ENCODE measurements around the gene CTSC. TPM values are rescaled to one million over a fixed set of nuclear protein-coding genes. Genes with fewer than 3 reads are reported as not detected.

The CTSC gene
- total RNA-seq, 1 experiment from 2014 or later, result 38.0 TPM

DNA sequence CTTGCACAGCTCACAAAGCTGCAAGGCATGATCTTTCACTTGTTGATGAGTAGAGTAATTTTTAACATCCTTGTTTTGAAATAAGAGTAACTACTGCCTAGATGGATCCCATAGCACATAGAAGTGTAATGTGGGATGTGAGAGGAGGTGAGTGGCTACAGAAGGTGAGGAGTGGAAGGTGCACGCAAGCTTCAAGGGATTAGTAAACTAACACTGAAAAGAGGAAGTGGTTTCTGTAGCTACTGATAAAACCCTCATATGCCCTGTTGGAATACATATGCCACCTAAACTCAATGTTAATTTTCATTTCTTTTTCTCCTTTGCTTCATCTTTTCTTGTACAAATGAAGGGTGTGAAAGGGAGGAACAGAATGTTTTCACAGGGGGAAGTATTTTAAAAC, 22.0 kb upstream of the CTSC start:
- Histone ChIP-seq H3K27ac (ENCODE audit: low read depth, low read length) (no peak overlapping the region), H3K4me1 (ENCODE audit: control insufficient read depth in 1 of 2, insufficient read depth in 2 of 2, low read length in 2 of 2) (peaks cover 0 to 8% of the 10 kb centered on the region in 2 experiments; a peak in 1 of 4 replicates), H4K20me1 (ENCODE audit: insufficient read depth) (no peaks in the 10 kb centered on the region), H3K79me2 (ENCODE audit: insufficient read depth, low read length) (no peaks in the 10 kb centered on the region), H3K4me2 (ENCODE audit: low read length) (no peak overlapping the region), H3K36me3 (ENCODE audit: control insufficient read depth in 1 of 2, insufficient read depth in 2 of 2, low read length in 2 of 2) (no peaks in the 10 kb centered on the region), H3K4me3 (replicated peaks in 1 of 2; ENCODE audit: low read depth in 1 of 2, low read length in 2 of 2) (no peak overlapping the region), H3K9me3 (ENCODE audit: control insufficient read depth in 1 of 2, insufficient read depth in 1 of 2, low read depth in 1 of 2, low read length in 2 of 2) (no peaks in the 10 kb centered on the region), H3K9me2 (ENCODE audit: insufficient read depth) (no peaks in the 10 kb centered on the region; the same call in 1 of the 2 replicates), H2AFZ (ENCODE audit: low read depth, low read length, poor library complexity, severe bottlenecking) (no peak overlapping the region), H3K27me3 (ENCODE audit: insufficient read depth, low read length) (no peaks in the 10 kb centered on the region), H3K9ac (ENCODE audit: low read length) (no peak overlapping the region)
- CTCF ChIA-PET, result no interaction called here
- POLR2A ChIA-PET, result no interaction called here
- ATAC-seq, result no peak
- no peak for TF ChIP-seq SRF (IDR thresholded peaks at IDR 0.05; ENCODE audit: low read depth)
- no peak for TF ChIP-seq CEBPB (IDR thresholded peaks at IDR 0.05; ENCODE audit: low read depth)
- no peak for TF ChIP-seq SIN3A (IDR thresholded peaks at IDR 0.05; ENCODE audit: low read depth)
- no peak for TF ChIP-seq MAX (IDR thresholded peaks at IDR 0.05)
- TF ChIP-seq POLR2AphosphoS5 (IDR thresholded peaks at IDR 0.05; ENCODE audit: low read depth, low read length), result no peak
- no peak for TF ChIP-seq JUND (IDR thresholded peaks at IDR 0.05)
- no peak for TF ChIP-seq YY1 (IDR thresholded peaks at IDR 0.05; ENCODE audit: extremely low read depth, insufficient replicate concordance, low read depth, low read length)
- TF ChIP-seq EZH2phosphoT487 (IDR thresholded peaks at IDR 0.05; ENCODE audit: borderline replicate concordance), result no peak
- no peak for TF ChIP-seq FOSL1 (IDR thresholded peaks at IDR 0.05; ENCODE audit: low read depth)
- TF ChIP-seq TCF7L2 (IDR thresholded peaks at IDR 0.05; ENCODE audit: borderline replicate concordance, extremely low read depth, insufficient read depth, insufficient read length), result no peak
- no peak for TF ChIP-seq ELF1 (IDR thresholded peaks at IDR 0.05; ENCODE audit: borderline replicate concordance, low read depth)
- no peak for TF ChIP-seq ZNF274 (IDR thresholded peaks at IDR 0.05; ENCODE audit: low read depth, low read length)
- no peak for TF ChIP-seq EZH2 (IDR thresholded peaks at IDR 0.05)
- TF ChIP-seq, protein P1, sequence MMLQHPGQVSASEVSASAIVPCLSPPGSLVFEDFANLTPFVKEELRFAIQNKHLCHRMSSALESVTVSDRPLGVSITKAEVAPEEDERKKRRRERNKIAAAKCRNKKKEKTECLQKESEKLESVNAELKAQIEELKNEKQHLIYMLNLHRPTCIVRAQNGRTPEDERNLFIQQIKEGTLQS (IDR thresholded peaks at IDR 0.05), result no peak
- BruUV-seq (replicated peaks), result no TSS peak
- RAD21 ChIA-PET (ENCODE audit: low non-redundant PET in 1 of 2, low total read pairs in 2 of 2, uncharacterized antibody in 2 of 2, unreplicated experiment in 2 of 2), result no interaction called here
- intact Hi-C loops (cut with micrococcal nuclease), result loop anchor here (1.0 kb wide), 1 partner anchor 21 kb away; no protein-coding TSS in a partner anchor
- DNase-seq (ENCODE audit: low read depth, low spot score), result no peak

Data from HCT116 (cell line).